Mammary microvascular endothelial cell (primary cell): Measurements from ENCODE around the gene GATAD1. TPM values are rescaled to one million over a fixed set of nuclear protein-coding genes. Genes with fewer than 3 reads are reported as not detected.

Experiments used
- total RNA-seq: library from RNA; depleted of rRNA; stranded (reverse); fragments of >200 nt; gene quantifications from 2 replicates; pipeline ENCODE4 v1.2.3, GENCODE V29; 2015

The GATAD1 gene
- 11.5 and 12.6 TPM in 2 replicates for total RNA-seq

DNA sequence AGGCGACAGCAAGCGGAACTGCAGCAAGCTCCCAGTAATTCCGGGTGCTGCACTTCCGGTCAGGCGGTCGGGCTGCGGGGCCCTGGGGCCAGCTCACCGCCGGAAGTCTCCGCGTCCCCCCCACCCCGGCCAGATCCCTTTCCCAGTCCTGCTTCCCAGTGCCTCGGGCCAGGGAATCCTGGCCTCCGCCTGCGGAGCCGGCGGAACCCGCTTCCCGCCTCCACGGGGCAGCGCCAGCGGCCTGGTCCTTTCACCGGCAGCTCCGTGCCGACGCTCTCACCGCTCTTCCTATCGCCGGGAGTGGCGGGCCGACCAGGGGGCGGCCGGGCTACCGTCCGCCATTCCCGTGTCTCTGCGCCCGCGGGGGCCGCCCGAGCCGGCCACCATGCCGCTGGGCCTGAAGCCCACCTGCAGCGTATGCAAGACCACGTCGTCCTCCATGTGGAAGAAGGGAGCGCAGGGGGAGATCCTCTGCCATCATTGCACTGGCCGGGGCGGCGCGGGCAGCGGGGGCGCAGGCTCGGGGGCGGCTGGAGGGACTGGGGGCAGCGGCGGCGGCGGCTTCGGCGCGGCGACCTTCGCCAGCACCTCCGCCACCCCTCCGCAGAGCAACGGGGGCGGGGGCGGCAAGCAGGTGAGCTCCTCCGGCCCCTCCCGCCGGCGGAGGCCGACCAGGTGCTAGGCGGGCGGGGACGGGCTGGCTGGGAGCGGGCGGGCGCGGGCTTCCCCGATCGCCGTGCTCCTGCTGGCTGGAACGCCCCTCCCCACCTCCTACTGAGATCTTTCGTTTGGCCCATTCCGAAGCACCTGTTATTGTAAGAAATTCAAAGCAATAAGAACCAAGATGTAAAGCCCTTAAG lies at the start of gene GATAD1:
TSS of gene GATAD1 (plus strand) at position 138 of the 860 bp plus-strand sequence. CDS start at position 386, 248 bp downstream.

GRCh38 chr7:92477681-92478080 lies 30.4 kb downstream of the GATAD1 start, which contains the start of gene ERVW-1:
Gene ERVW-1, minus strand, starts transcription at chr7:92477946. Its CDS starts 7,565 bp downstream, at chr7:92470381.

Other genes starting within 250 kb of the GATAD1 start
- gene KRIT1, start 201.6 kb upstream of the GATAD1 start, total RNA-seq = 24.8 and 27.2 TPM in 2 replicates
- gene ANKIB1, start 201.5 kb upstream of the GATAD1 start, total RNA-seq = 18.7 and 19.2 TPM in 2 replicates
- gene ERVW-1, start 30.5 kb downstream of the GATAD1 start, total RNA-seq = not detected in 2 replicates
- gene PEX1, start 81.0 kb downstream of the GATAD1 start, total RNA-seq = 8.5 and 9.3 TPM in 2 replicates
- gene RBM48, start 81.3 kb downstream of the GATAD1 start, total RNA-seq = 6.5 and 6.8 TPM in 2 replicates
- gene FAM133B, start 142.9 kb downstream of the GATAD1 start, total RNA-seq = 12.5 and 14.0 TPM in 2 replicates